Non-pigmented ciliary epithelial cell (primary cell): ENCODE measurements around the gene SLC6A13.

Source experiments
- DNase-seq: peaks from one replicate; pipeline ENCODE4 v3.0.0-alpha.2; 2010; ENCODE audit warnings: low read depth

SLC6A13 gene

GRCh38 chr12:177980-178828, 84.4 kb downstream of the SLC6A13 start:
- DNase-seq: no peak

GRCh38 chr12:177336-177979, 85.2 kb downstream of the SLC6A13 start:
- DNase-seq: no peak

GRCh38 chr12:176321-177181, 86.1 kb downstream of the SLC6A13 start:
- DNase-seq: no peak

GRCh38 chr12:175759-176158, 86.9 kb downstream of the SLC6A13 start:
- no peak for DNase-seq

- no peak for DNase-seq
Measured at GRCh38 chr12:175250-175649, 87.4 kb downstream of the SLC6A13 start.

GRCh38 chr12:174596-174995, 88.0 kb downstream of the SLC6A13 start:
- DNase-seq: no peak

GRCh38 chr12:174124-174523, 88.5 kb downstream of the SLC6A13 start:
- no peak for DNase-seq

GRCh38 chr12:172732-173161, 89.9 kb downstream of the SLC6A13 start:
- no peak for DNase-seq

GRCh38 chr12:171743-172676, 90.6 kb downstream of the SLC6A13 start:
- DNase-seq: no peak

GRCh38 chr12:171276-171675, 91.4 kb downstream of the SLC6A13 start:
- DNase-seq: no peak
